ENCODE measurements around the gene OR6B3. TPM values are rescaled to one million over a fixed set of nuclear protein-coding genes. Genes with fewer than 3 reads are reported as not detected.

OR6B3 gene
- total and polyA plus RNA-seq, 12 donors = not detected

GRCh38 chr2:240086563-240086962 lies 33.2 kb upstream of the OR6B3 start:
- H3K27ac ChIP-seq = no peak overlapping the region

GRCh38 chr2:240078631-240079030 lies 25.3 kb upstream of the OR6B3 start:
- WGBS, 2 donors = 48 to 55% methylated on average over 2 of the region's 2 CpGs
- intact Hi-C loops (cut with DNase I) = no loop called here
- Histone ChIP-seq H3K27ac (no peak overlapping the region), H3K27me3 (peaks cover 0 to 6% (median 0%) of the 10 kb centered on the region in 7 donors), H3K4me3 (no peak overlapping the region), H3K36me3 (no peaks in the 10 kb centered on the region), H3K4me1 (no peaks in the 10 kb centered on the region), H3K9me3 (peaks cover 0 to 44% (median 24%) of the 10 kb centered on the region in 11 donors)
- DNase-seq (no peak), ATAC-seq (no peak)
- TF ChIP-seq CTCF (IDR thresholded peaks at IDR 0.05) = no peak

More at GRCh38 chr2:240086563-240086962, 33.2 kb upstream of the OR6B3 start:
- Histone ChIP-seq H3K27me3 (peaks cover 0 to 32% (median 19%) of the 10 kb centered on the region in 7 donors), H3K4me3 (no peak overlapping the region), H3K36me3 (no peaks in the 10 kb centered on the region), H3K9me3 (peaks cover 0 to 31% (median 15%) of the 10 kb centered on the region in 11 donors), H3K4me1 (no peaks in the 10 kb centered on the region)
- intact Hi-C loops (cut with DNase I) = no loop called here
- TF ChIP-seq CTCF (IDR thresholded peaks at IDR 0.05) = no peak
- no peak for ATAC-seq
- no peak for DNase-seq

- Histone ChIP-seq H3K4me1 (no peaks in the 10 kb centered on the region), H3K27ac (no peak overlapping the region)
- intact Hi-C loops (cut with DNase I) = no loop called here
Measured at GRCh38 chr2:240077442-240077841, 24.1 kb upstream of the OR6B3 start.

GRCh38 chr2:240074545-240074944 lies 21.2 kb upstream of the OR6B3 start:
- peaks cover 0 to 38% (median 24%) of the 10 kb centered on the region in 11 donors for H3K9me3 ChIP-seq
- H3K4me3 ChIP-seq = no peak overlapping the region
- no peaks in the 10 kb centered on the region for H3K36me3 ChIP-seq
- 37 to 58% methylated on average over 5 of the region's 5 CpGs for WGBS, 2 donors
- peaks cover 0 to 10% (median 0%) of the 10 kb centered on the region in 7 donors for H3K27me3 ChIP-seq
- no peak for TF ChIP-seq CTCF (IDR thresholded peaks at IDR 0.05)
- no peak for DNase-seq
- intact Hi-C loops (cut with DNase I) = no loop called here
- no peak overlapping the region for H3K27ac ChIP-seq
- H3K4me1 ChIP-seq = no peaks in the 10 kb centered on the region
- no peak for ATAC-seq

More at GRCh38 chr2:240077442-240077841, 24.1 kb upstream of the OR6B3 start:
- H3K9me3 ChIP-seq = peaks cover 0 to 44% (median 24%) of the 10 kb centered on the region in 11 donors
- ATAC-seq (no peak), DNase-seq (no peak)
- no peak for TF ChIP-seq CTCF (IDR thresholded peaks at IDR 0.05)
- H3K36me3 ChIP-seq = no peaks in the 10 kb centered on the region
- H3K27me3 ChIP-seq = peaks cover 0 to 10% (median 0%) of the 10 kb centered on the region in 7 donors
- no peak overlapping the region for H3K4me3 ChIP-seq

Data from heart right ventricle (tissue), 16 donors.